A549 (cell line): Measurements from ENCODE around the gene CELF3. TPM values are rescaled to one million over a fixed set of nuclear protein-coding genes. Genes with fewer than 3 reads are reported as not detected.
"Not testable (repeated sequence)": the region's sequence is repeated elsewhere in the genome, so short reads cannot be mapped to it uniquely, and the experiment has no call there.

Source experiments
- ATAC-seq, 2 experiments: fragments of 200-7000 bp in 1 of 2; fragments of >200 bp in 1 of 2; cut with Nextera tagmentation in 1 of 2; cut with Tn5 transposase in 1 of 2; 3 replicates each; pipeline versions ENCODE4 v1.8.0 to v1.9.1; 2018 to 2020; ENCODE audit warnings: mild to moderate bottlenecking in 1 of 2, moderate library complexity in 1 of 2
- CTCF ChIA-PET: fragments of 300-600 bp; sonication (Branson Sonifier 250); formaldehyde crosslinking; extraction: SDS; loops from one replicate; lab custom pipeline; 2021; ENCODE audit warnings: antibody characterized with exemption, inconsistent platforms; lab: Yijun Ruan, JAX
- POLR2A ChIA-PET: fragments of 350-600 bp; formaldehyde crosslinking; extraction: SDS; loops from one replicate; lab custom pipeline; 2021; ENCODE audit warnings: antibody characterized with exemption, inconsistent platforms; lab: Yijun Ruan, JAX
- DNase-seq, 2 experiments: peaks; one replicate each; pipeline versions ENCODE4 v3.0.0 to v3.0.0-alpha.2; 2011 to 2016; ENCODE audit warnings: low read depth in 1 of 2, low spot score in 1 of 2
- FAIRE-seq: peaks from 2 replicates; lab custom pipeline; 2011; peaks lifted over from hg19 to GRCh38; lab: Jason Lieb, UNC
- H3K27ac ChIP-seq, 2 experiments: fragments of >200 bp; sonication (Bioruptor Twin); formaldehyde crosslinking; 3 replicates each; pipeline ENCODE4 v1.5.1; 2016 to 2017
- H3K4me1 ChIP-seq: fragments of >200 bp; sonication (Bioruptor Twin); formaldehyde crosslinking; 3 replicates; pipeline ENCODE4 v1.6.1; 2016
- H3K4me2 ChIP-seq: fragments of >200 bp; sonication (Bioruptor Twin); formaldehyde crosslinking; 3 replicates; pipeline ENCODE4 v1.6.1; 2016
- H3K4me3 ChIP-seq: fragments of >200 bp; sonication (Bioruptor Twin); formaldehyde crosslinking; 3 replicates; pipeline ENCODE4 v1.5.1; 2016
- H3K9me3 ChIP-seq: fragments of >200 bp; sonication (Bioruptor Twin); formaldehyde crosslinking; 3 replicates; pipeline ENCODE4 v1.6.1; 2016
- CEBPB ChIP-seq, 2 experiments: fragments of >200 bp in 1 of 2; sonication (Bioruptor Twin) in 1 of 2; formaldehyde crosslinking in 1 of 2; IDR thresholded peaks; 2 replicates each; pipeline ENCODE4 v1.6.1; 2012 to 2016
- EHF ChIP-seq: fragments of 250-450 bp; sonication (Bioruptor Pico); IDR thresholded peaks from 2 replicates; pipeline ENCODE4 v1.5.0; 2020; ENCODE audit warnings: mild to moderate bottlenecking
- EHMT2 ChIP-seq: fragments of 200-600 bp; sonication (generic); IDR thresholded peaks from 2 replicates; pipeline ENCODE4 v1.6.1; 2016; ENCODE audit warnings: antibody characterized with exemption, low read depth, mild to moderate bottlenecking, moderate library complexity
- FOSB ChIP-seq: fragments of 250-450 bp; sonication (Bioruptor Pico); IDR thresholded peaks from 2 replicates; pipeline ENCODE4 v1.5.0; 2020; ENCODE audit warnings: mild to moderate bottlenecking, moderate library complexity
- FOXS1 ChIP-seq: fragments of 250-450 bp; sonication (Bioruptor Pico); IDR thresholded peaks from 2 replicates; pipeline ENCODE4 v1.5.0; 2020; ENCODE audit warnings: mild to moderate bottlenecking, moderate library complexity
- GATA3 ChIP-seq: IDR thresholded peaks from 2 replicates; pipeline ENCODE4 v1.6.1; 2012; ENCODE audit warnings: borderline replicate concordance
- HDAC2 ChIP-seq: fragments of 200-600 bp; sonication (generic); IDR thresholded peaks from 2 replicates; pipeline ENCODE4 v1.6.1; 2016
- HES2 ChIP-seq: fragments of >200 bp; sonication (Bioruptor Twin); formaldehyde crosslinking; IDR thresholded peaks from 2 replicates; pipeline ENCODE4 v1.6.1; 2016
- HEYL ChIP-seq: fragments of 250-450 bp; sonication (Bioruptor Pico); IDR thresholded peaks from 2 replicates; pipeline ENCODE4 v1.8.0; 2021; ENCODE audit warnings: mild to moderate bottlenecking, moderate library complexity
- HOXB5 ChIP-seq: fragments of 250-450 bp; sonication (Bioruptor Pico); IDR thresholded peaks from 2 replicates; pipeline ENCODE4 v1.5.0; 2020; ENCODE audit warnings: mild to moderate bottlenecking, moderate library complexity
- JUNB ChIP-seq: fragments of >200 bp; sonication (Bioruptor Twin); formaldehyde crosslinking; IDR thresholded peaks from 2 replicates; pipeline ENCODE4 v1.6.1; 2016
- MAZ ChIP-seq: fragments of 150-350 bp; IDR thresholded peaks from 2 replicates; pipeline ENCODE4 v1.6.1; 2014; ENCODE audit warnings: antibody characterized with exemption, low read depth, low read length, borderline replicate concordance
- MYC ChIP-seq: IDR thresholded peaks from 2 replicates; pipeline ENCODE4 v1.6.1; 2012; ENCODE audit warnings: mild to moderate bottlenecking, inconsistent platforms, low read length, improper control_type of control experiment, borderline replicate concordance
- NR3C1 ChIP-seq: fragments of >200 bp; sonication (Bioruptor Twin); formaldehyde crosslinking; IDR thresholded peaks from 3 replicates; pipeline ENCODE4 v1.6.1; 2017
- PHF8 ChIP-seq: fragments of 200-600 bp; sonication (generic); IDR thresholded peaks from 2 replicates; pipeline ENCODE4 v1.6.1; 2016; ENCODE audit warnings: low read depth, mild to moderate bottlenecking, antibody characterized with exemption, moderate library complexity, borderline replicate concordance
- POLR2A ChIP-seq: IDR thresholded peaks from 2 replicates; pipeline ENCODE4 v1.6.1; 2012; ENCODE audit warnings: mild to moderate bottlenecking, low read length
- POLR2AphosphoS2 ChIP-seq: conservative IDR thresholded peaks from 2 replicates; pipeline ENCODE4 v1.6.1; 2012; ENCODE audit warnings: low read length, improper control_type of control experiment, inconsistent platforms
- RAD21 ChIP-seq, 2 experiments: fragments of >200 bp in 1 of 2; sonication (Bioruptor Twin) in 1 of 2; formaldehyde crosslinking in 1 of 2; IDR thresholded peaks in 1 of 2; conservative IDR thresholded peaks in 1 of 2; 2 replicates in 1 of 2; 3 replicates in 1 of 2; pipeline ENCODE4 v1.6.1; 2012 to 2018; ENCODE audit warnings: inconsistent platforms in 1 of 2
- REST ChIP-seq: fragments of 200-600 bp; sonication (generic); IDR thresholded peaks from 2 replicates; pipeline ENCODE4 v1.6.1; 2016; ENCODE audit warnings: antibody characterized with exemption, mild to moderate bottlenecking, moderate library complexity
- RNF2 ChIP-seq: fragments of 200-600 bp; sonication (generic); IDR thresholded peaks from 2 replicates; pipeline ENCODE4 v1.6.1; 2016; ENCODE audit warnings: low read depth, mild to moderate bottlenecking, antibody characterized with exemption, moderate library complexity, borderline replicate concordance
- SREBF2 ChIP-seq: fragments of 450-650 bp; IDR thresholded peaks from 2 replicates; pipeline ENCODE4 v1.6.1; 2014; ENCODE audit warnings: mild to moderate bottlenecking, moderate library complexity
- TFCP2L1 ChIP-seq: fragments of 250-450 bp; sonication (Bioruptor Pico); IDR thresholded peaks from 2 replicates; pipeline ENCODE4 v1.5.0; 2021; ENCODE audit warnings: mild to moderate bottlenecking
- ZFP36 ChIP-seq: fragments of 450-650 bp; IDR thresholded peaks from 2 replicates; pipeline ENCODE4 v1.6.1; 2014; ENCODE audit warnings: borderline replicate concordance; ENCODE audit not compliant: partially characterized antibody
- WGBS: methylation state at CpG from one replicate; pipeline ENCODE4 v1.1.6; 2017; ENCODE audit errors: missing lambda C conversion rate; 5-methylcytosine and 5-hydroxymethylcytosine counted together
- polyA plus RNA-seq, 4 experiments: library from polyadenylated mRNA; depleted of rRNA in 3 of 4; stranded (reverse); fragments of >200 nt; fragmentation: RNase III in 1 of 4; extraction: RNeasy Plus Mini Kit Qiagen cat#74134 plus additional on column Dnase treatment in 1 of 4; gene quantifications; 2 replicates in 3 of 4; 3 replicates in 1 of 4; pipeline ENCODE4 v1.2.3, GENCODE V29; 2011 to 2017
- TF ChIP-seq, protein P1 (sequence below): IDR thresholded peaks from 2 replicates; pipeline ENCODE4 v1.6.1; 2012
- TF ChIP-seq, protein P2 (sequence below): fragments of 250-450 bp; sonication (Bioruptor Pico); IDR thresholded peaks from 2 replicates; pipeline ENCODE4 v1.5.0; 2020; ENCODE audit warnings: low read depth, mild to moderate bottlenecking, moderate library complexity
- TF ChIP-seq, protein P3 (sequence below): fragments of >200 bp; sonication (Bioruptor Twin); formaldehyde crosslinking; IDR thresholded peaks from 3 replicates; pipeline ENCODE4 v1.6.1; 2016

Gene CELF3
- polyA plus RNA-seq, 2 of the 4 experiments (the other 2 are of a cell fraction) = not detected

DNA sequence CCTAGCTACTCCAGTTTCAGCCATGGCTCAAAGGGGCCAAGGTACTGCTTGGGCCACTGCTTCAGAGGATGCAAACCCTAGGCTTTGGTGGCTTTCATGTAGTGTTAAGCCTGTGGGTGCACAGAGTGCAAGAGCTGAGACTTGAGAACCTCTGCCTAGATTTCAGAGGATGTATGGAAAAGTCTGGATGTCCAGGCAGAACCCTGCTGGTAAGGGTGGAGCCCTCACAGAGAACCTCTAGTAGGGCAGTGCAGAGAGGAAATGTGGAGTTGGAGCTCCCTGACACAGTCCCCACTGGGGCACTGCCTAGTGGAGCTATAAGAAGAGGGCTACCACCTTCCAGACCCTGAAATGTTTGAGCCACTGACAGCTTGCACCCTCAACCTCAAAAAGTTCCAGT lies 20.9 kb upstream of the CELF3 start:
- TF ChIP-seq POLR2A = no peak
- no peak for TF ChIP-seq ZFP36
- TF ChIP-seq TFCP2L1 (CRISPR knock-in tag) = no peak
- no peak for TF ChIP-seq RAD21 (conservative IDR thresholded peaks at IDR 0.05 in 1 of 2, IDR thresholded peaks at IDR 0.05 in 1 of 2)
- TF ChIP-seq CEBPB (IDR thresholded peaks at IDR 0.05) = no peak
- TF ChIP-seq NR3C1 = no peak
- H3K4me2 ChIP-seq = no peak overlapping the region
- no peaks in the 10 kb centered on the region for H3K4me1 ChIP-seq
- ChIA-PET CTCF (interaction anchor here (1.0 to 3.1 kb wide), 9 partner anchors 15 to 456 kb away, joined by 3 to 17 read pairs (median 4); no protein-coding TSS in a partner anchor), POLR2A (no interaction called here)
- ATAC-seq = no peak
- peaks cover 9% of the 10 kb centered on the region for H3K9me3 ChIP-seq
- H3K27ac ChIP-seq = no peak overlapping the region
- DNase-seq = no peak
- no peak for FAIRE-seq
- no peak overlapping the region for H3K4me3 ChIP-seq

GRCh38 chr1:151737026-151737425 lies 20.4 kb upstream of the CELF3 start:
- Histone ChIP-seq H3K4me2 (no peak overlapping the region), H3K4me3 (no peak overlapping the region), H3K9me3 (peaks cover 9% of the 10 kb centered on the region), H3K4me1 (no peaks in the 10 kb centered on the region), H3K27ac (no peak overlapping the region)
- ChIA-PET CTCF (interaction anchor here (0.6 to 3.1 kb wide), 7 partner anchors 8 to 293 kb away, joined by 3 to 17 read pairs (median 4); no protein-coding TSS in a partner anchor), POLR2A (no interaction called here)
- FAIRE-seq (no peak), ATAC-seq (no peak), DNase-seq (no peak)
- TF ChIP-seq FOXS1 (CRISPR knock-in tag) (no peak), HEYL (CRISPR knock-in tag) (no peak), JUNB (no peak), HDAC2 (no peak), EHMT2 (no peak), EHF (CRISPR knock-in tag) (no peak), PHF8 (no peak), SREBF2 (no peak), HOXB5 (CRISPR knock-in tag) (no peak), RNF2 (no peak), MYC (no peak), MAZ (no peak)
- TF ChIP-seq, protein P1, sequence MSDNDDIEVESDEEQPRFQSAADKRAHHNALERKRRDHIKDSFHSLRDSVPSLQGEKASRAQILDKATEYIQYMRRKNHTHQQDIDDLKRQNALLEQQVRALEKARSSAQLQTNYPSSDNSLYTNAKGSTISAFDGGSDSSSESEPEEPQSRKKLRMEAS = no peak
- TF ChIP-seq, protein P2, sequence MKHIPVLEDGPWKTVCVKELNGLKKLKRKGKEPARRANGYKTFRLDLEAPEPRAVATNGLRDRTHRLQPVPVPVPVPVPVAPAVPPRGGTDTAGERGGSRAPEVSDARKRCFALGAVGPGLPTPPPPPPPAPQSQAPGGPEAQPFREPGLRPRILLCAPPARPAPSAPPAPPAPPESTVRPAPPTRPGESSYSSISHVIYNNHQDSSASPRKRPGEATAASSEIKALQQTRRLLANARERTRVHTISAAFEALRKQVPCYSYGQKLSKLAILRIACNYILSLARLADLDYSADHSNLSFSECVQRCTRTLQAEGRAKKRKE (CRISPR knock-in tag) = no peak
- WGBS = 21% methylated on average over 2 of the region's 2 CpGs

- POLR2A ChIA-PET = interaction anchor here (0.6 kb wide), 1 partner anchor 297 kb away, joined by 4 read pairs; no protein-coding TSS in a partner anchor
- ATAC-seq, H3K4me2 ChIP-seq, H3K9me3 ChIP-seq, H3K4me1 ChIP-seq, DNase-seq, H3K4me3 ChIP-seq, FAIRE-seq, H3K27ac ChIP-seq: not testable (repeated sequence)
- WGBS = 78% methylated on average over 9 of the region's 9 CpGs
- CTCF ChIA-PET = interaction anchor here (1.0 to 3.4 kb wide), 36 partner anchors 11 to 434 kb away, joined by 3 to 42 read pairs (median 5); partner anchors contain the start of genes C2CD4D, CELF3, RIIAD1 and RORC
Observed at GRCh38 chr1:151733995-151734394, 17.4 kb upstream of the CELF3 start.

- WGBS = 80% methylated on average over 3 of the region's 3 CpGs
- ChIA-PET CTCF (interaction anchor here (0.9 to 3.4 kb wide), 13 partner anchors 10 to 285 kb away, joined by 3 to 42 read pairs (median 12); partner anchors contain the start of genes C2CD4D, CELF3 and RIIAD1), POLR2A (no interaction called here)
- TF ChIP-seq, protein P2 (CRISPR knock-in tag) = no peak
- TF ChIP-seq GATA3 = no peak
- TF ChIP-seq, protein P3, sequence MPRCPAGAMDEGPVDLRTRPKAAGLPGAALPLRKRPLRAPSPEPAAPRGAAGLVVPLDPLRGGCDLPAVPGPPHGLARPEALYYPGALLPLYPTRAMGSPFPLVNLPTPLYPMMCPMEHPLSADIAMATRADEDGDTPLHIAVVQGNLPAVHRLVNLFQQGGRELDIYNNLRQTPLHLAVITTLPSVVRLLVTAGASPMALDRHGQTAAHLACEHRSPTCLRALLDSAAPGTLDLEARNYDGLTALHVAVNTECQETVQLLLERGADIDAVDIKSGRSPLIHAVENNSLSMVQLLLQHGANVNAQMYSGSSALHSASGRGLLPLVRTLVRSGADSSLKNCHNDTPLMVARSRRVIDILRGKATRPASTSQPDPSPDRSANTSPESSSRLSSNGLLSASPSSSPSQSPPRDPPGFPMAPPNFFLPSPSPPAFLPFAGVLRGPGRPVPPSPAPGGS = no peak
- TF ChIP-seq HES2 = no peak
- TF ChIP-seq REST = no peak
- TF ChIP-seq HEYL (CRISPR knock-in tag) = no peak
- TF ChIP-seq POLR2AphosphoS2 = no peak
- TF ChIP-seq FOSB (CRISPR knock-in tag) = no peak
Observed at GRCh38 chr1:151733126-151733525, 16.5 kb upstream of the CELF3 start.

More at GRCh38 chr1:151733126-151733525, 16.5 kb upstream of the CELF3 start:
- DNase-seq = no peak
- H3K27ac ChIP-seq = no peak overlapping the region
- no peaks in the 10 kb centered on the region for H3K4me1 ChIP-seq
- ATAC-seq = no peak
- H3K9me3 ChIP-seq = peaks cover 9% of the 10 kb centered on the region
- FAIRE-seq = no peak
- no peak overlapping the region for H3K4me2 ChIP-seq
- H3K4me3 ChIP-seq = no peak overlapping the region
